Measurements from ENCODE around the gene TAS2R4. TPM values are rescaled to one million over a fixed set of nuclear protein-coding genes. Genes with fewer than 3 reads are reported as not detected.
"Not testable (repeated sequence)": the region's sequence is repeated elsewhere in the genome, so short reads cannot be mapped to it uniquely, and the experiment has no call there.

Gene TAS2R4
- total and polyA plus RNA-seq, 8 donors, result 0.31 to 0.94 (median 0.75) TPM

DNA sequence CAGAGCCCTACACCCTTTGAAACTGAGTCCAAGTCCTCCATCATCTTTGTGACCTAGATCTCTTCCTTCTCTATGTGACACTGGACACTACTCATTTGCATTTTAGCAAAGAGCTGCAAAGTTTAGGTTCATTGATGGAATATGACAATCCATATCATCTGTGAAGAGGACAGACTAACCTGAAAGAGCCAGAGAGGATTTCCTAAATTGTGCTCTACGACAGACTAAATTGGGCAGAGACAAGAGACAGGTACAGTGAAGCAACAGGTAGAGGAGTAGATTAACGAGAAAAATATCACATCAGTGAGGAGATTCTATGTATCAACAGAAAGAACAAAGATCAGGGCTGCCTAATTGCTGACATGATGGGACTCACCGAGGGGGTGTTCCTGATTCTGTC is 12.7 kb upstream of the TAS2R4 start, which contains the start of gene TAS2R3:
TAS2R3 (plus strand) TSS at position 301 of the 400 bp plus-strand sequence; CDS start at position 363, 62 bp downstream.
- Histone ChIP-seq H3K4me3 (no peak within 1 kb of the TSS), H3K9me3 (no peaks in the 10 kb centered on the region), H3K36me3 (peaks cover 0 to 18% (median 0%) of the 10 kb centered on the region in 3 donors), H3K27me3 (no peaks in the 10 kb centered on the region), H3K27ac (no peak within 1 kb of the TSS), H3K4me1 (no peaks in the 10 kb centered on the region)
- no peak for DNase-seq
- intact Hi-C loops (cut with DNase I), result no loop called here
- no peak for TF ChIP-seq CTCF (IDR thresholded peaks at IDR 0.05)
- WGBS, 2 donors, result 95 to 99% methylated on average over 3 of the region's 3 CpGs
- FAIRE-seq, result no peak
- ATAC-seq, result no peak

GRCh38 chr7:141770083-141770583 is 6.3 kb upstream of the TAS2R4 start:
- 95 to 96% methylated on average over 3 of the region's 3 CpGs for WGBS, 2 donors
- H3K27ac ChIP-seq; H3K4me3 ChIP-seq; H3K36me3 ChIP-seq; H3K4me1 ChIP-seq; H3K27me3 ChIP-seq; H3K9me3 ChIP-seq; FAIRE-seq; intact Hi-C loops (cut with DNase I); DNase-seq; ATAC-seq: not testable (repeated sequence)

GRCh38 chr7:141785706-141786552 is 9.5 kb downstream of the TAS2R4 start:
- no peak for FAIRE-seq
- intact Hi-C loops (cut with DNase I), result no loop called here
- no peaks in the 10 kb centered on the region for H3K9me3 ChIP-seq
- H3K4me1 ChIP-seq, result no peaks in the 10 kb centered on the region
- no peak overlapping the region for H3K4me3 ChIP-seq
- H3K36me3 ChIP-seq, result no peaks in the 10 kb centered on the region
- TF ChIP-seq CTCF (IDR thresholded peaks at IDR 0.05), result peak; percentile 44 to 59 (median 52)
- peak in 1 of 6 donors; percentile 6 for DNase-seq
- no peaks in the 10 kb centered on the region for H3K27me3 ChIP-seq
- peak in 3 of 4 donors; percentile 81 to 85 (median 84) for ATAC-seq
- WGBS, 2 donors, result 65 to 68% methylated on average over 13 of the region's 13 CpGs
- no peak overlapping the region for H3K27ac ChIP-seq

GRCh38 chr7:141788296-141788695 is 11.8 kb downstream of the TAS2R4 start:
- no peak for DNase-seq
- no peak for FAIRE-seq
- H3K36me3 ChIP-seq, result no peaks in the 10 kb centered on the region
- ATAC-seq, result no peak
- no peak for TF ChIP-seq CTCF (IDR thresholded peaks at IDR 0.05)
- no peaks in the 10 kb centered on the region for H3K27me3 ChIP-seq
- H3K27ac ChIP-seq, result no peak overlapping the region
- WGBS, 2 donors, result 85 to 91% methylated on average over 2 of the region's 2 CpGs
- H3K9me3 ChIP-seq, result no peaks in the 10 kb centered on the region
- H3K4me3 ChIP-seq, result no peak overlapping the region
- no peaks in the 10 kb centered on the region for H3K4me1 ChIP-seq
- intact Hi-C loops (cut with DNase I), result no loop called here

DNA sequence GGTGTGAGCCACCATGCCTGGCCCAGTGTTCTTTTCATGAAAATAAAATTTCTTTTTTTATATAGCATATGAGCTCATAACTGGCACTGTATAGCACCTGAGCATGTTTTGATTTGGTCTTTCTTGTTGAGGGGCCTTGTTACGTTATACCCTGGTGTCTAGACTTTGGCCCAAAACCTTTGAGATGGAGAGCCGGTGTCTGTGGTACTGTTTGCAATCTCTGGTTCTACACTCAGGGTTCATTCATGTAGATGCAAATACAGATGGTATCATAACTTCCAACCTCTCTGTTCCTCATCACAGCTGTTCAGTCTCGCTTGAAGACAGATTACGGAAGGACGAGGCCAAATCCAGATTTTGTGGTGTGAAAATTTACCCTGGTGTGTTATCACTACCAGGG is 13.4 kb downstream of the TAS2R4 start, which contains the start of gene TAS2R5:
TAS2R5 (plus strand) TSS at position 301 of the 400 bp plus-strand sequence. CDS start 145 bp downstream, outside the sequence.
- intact Hi-C loops (cut with DNase I), result no loop called here
- no peak for DNase-seq
- ATAC-seq, result no peak
- Histone ChIP-seq H3K4me3 (no peak within 1 kb of the TSS), H3K9me3 (no peaks in the 10 kb centered on the region), H3K36me3 (no peaks in the 10 kb centered on the region), H3K27ac (no peak within 1 kb of the TSS), H3K4me1 (no peaks in the 10 kb centered on the region), H3K27me3 (no peaks in the 10 kb centered on the region)
- 84 to 86% methylated on average over 5 of the region's 5 CpGs for WGBS, 2 donors
- TF ChIP-seq CTCF (IDR thresholded peaks at IDR 0.05), result no peak
- no peak for FAIRE-seq
